GM19023 (cell line): ENCODE measurements around the gene UPP1.

Experiments
- ATAC-seq: cut with Tn5 transposase; IDR thresholded peaks from one replicate; pipeline ENCODE4 v1.9.1; 2021; ENCODE audit warnings: mild to moderate bottlenecking, moderate library complexity; ENCODE audit not compliant: unreplicated experiment

Gene UPP1

GRCh38 chr7:48150086-48150485 is 61.0 kb downstream of the UPP1 start:
- no peak for ATAC-seq

- ATAC-seq: peak; percentile 70
Measured at GRCh38 chr7:48154792-48155413, 65.8 kb downstream of the UPP1 start.
